ENCODE results near the gene BMP5.

Gene BMP5

DNA sequence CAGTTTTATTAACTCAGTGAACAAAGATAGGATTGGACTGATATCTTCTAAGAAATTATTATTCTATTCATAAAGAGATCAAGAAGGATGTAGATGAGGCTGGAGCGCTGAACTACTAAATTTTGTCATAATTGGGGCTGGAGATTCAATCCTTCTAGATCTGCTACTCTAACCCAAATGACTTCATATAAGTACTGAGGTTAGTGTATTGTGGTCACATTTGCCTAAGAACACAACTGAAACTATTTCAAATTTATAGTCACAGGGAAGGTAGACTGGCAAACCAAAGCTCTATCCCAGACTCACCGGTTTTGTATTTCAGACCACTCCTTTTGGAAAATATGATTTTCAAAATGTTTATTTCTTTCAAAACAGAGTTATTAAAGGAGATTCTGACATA, 96.7 kb downstream of the BMP5 start:
- H3K79me2 ChIP-seq (ENCODE audit: low read length), result no peaks in the 10 kb centered on the region
- no peaks in the 10 kb centered on the region for H3K4me1 ChIP-seq (ENCODE audit: low read length)
- H4K20me1 ChIP-seq (ENCODE audit: insufficient read depth, low read length), result no peaks in the 10 kb centered on the region
- H3K4me2 ChIP-seq (ENCODE audit: low read depth, low read length), result no peak overlapping the region
- TF ChIP-seq, protein P1, sequence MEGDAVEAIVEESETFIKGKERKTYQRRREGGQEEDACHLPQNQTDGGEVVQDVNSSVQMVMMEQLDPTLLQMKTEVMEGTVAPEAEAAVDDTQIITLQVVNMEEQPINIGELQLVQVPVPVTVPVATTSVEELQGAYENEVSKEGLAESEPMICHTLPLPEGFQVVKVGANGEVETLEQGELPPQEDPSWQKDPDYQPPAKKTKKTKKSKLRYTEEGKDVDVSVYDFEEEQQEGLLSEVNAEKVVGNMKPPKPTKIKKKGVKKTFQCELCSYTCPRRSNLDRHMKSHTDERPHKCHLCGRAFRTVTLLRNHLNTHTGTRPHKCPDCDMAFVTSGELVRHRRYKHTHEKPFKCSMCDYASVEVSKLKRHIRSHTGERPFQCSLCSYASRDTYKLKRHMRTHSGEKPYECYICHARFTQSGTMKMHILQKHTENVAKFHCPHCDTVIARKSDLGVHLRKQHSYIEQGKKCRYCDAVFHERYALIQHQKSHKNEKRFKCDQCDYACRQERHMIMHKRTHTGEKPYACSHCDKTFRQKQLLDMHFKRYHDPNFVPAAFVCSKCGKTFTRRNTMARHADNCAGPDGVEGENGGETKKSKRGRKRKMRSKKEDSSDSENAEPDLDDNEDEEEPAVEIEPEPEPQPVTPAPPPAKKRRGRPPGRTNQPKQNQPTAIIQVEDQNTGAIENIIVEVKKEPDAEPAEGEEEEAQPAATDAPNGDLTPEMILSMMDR (IDR thresholded peaks at IDR 0.05; ENCODE audit: low read length), result no peak
- TF ChIP-seq EZH2 (optimal IDR thresholded peaks at IDR 0.05; ENCODE audit: low read depth, low read length) (no peak), EZH2phosphoT487 (IDR thresholded peaks at IDR 0.05; ENCODE audit: low read length) (no peak)
- no peak overlapping the region for H3K27ac ChIP-seq (ENCODE audit: low read length)
- no peak for DNase-seq
- H3K9me2 ChIP-seq (replicated peaks; ENCODE audit: insufficient read depth, low read length), result no peaks in the 10 kb centered on the region
- no peaks in the 10 kb centered on the region for H3K9me3 ChIP-seq (replicated peaks; ENCODE audit: insufficient read depth, low read length)
- no peak overlapping the region for H3K9ac ChIP-seq (ENCODE audit: low read length)
- no peak overlapping the region for H3K4me3 ChIP-seq (ENCODE audit: low read length)
- no peaks in the 10 kb centered on the region for H3F3A ChIP-seq (ENCODE audit: insufficient read depth, low read length)
- H3K27me3 ChIP-seq (replicated peaks; ENCODE audit: insufficient read depth, low read length), result no peaks in the 10 kb centered on the region
- H2AFZ ChIP-seq (ENCODE audit: low read length), result no peak overlapping the region
- no peaks in the 10 kb centered on the region for H3K36me3 ChIP-seq (replicated peaks; ENCODE audit: insufficient read depth, low read length)

- Histone ChIP-seq H2AFZ (ENCODE audit: low read length) (no peak overlapping the region), H4K20me1 (ENCODE audit: insufficient read depth, low read length) (no peaks in the 10 kb centered on the region), H3K9me3 (replicated peaks; ENCODE audit: insufficient read depth, low read length) (no peaks in the 10 kb centered on the region), H3F3A (ENCODE audit: insufficient read depth, low read length) (no peaks in the 10 kb centered on the region), H3K27me3 (replicated peaks; ENCODE audit: insufficient read depth, low read length) (no peaks in the 10 kb centered on the region), H3K79me2 (ENCODE audit: low read length) (no peaks in the 10 kb centered on the region), H3K36me3 (replicated peaks; ENCODE audit: insufficient read depth, low read length) (no peaks in the 10 kb centered on the region), H3K9ac (ENCODE audit: low read length) (no peak overlapping the region), H3K4me1 (ENCODE audit: low read length) (no peaks in the 10 kb centered on the region), H3K4me2 (ENCODE audit: low read depth, low read length) (no peak overlapping the region), H3K4me3 (ENCODE audit: low read length) (no peak overlapping the region), H3K27ac (ENCODE audit: low read length) (no peak overlapping the region), H3K9me2 (replicated peaks; ENCODE audit: insufficient read depth, low read length) (no peaks in the 10 kb centered on the region)
- no peak for TF ChIP-seq EZH2phosphoT487 (IDR thresholded peaks at IDR 0.05; ENCODE audit: low read length)
- TF ChIP-seq, protein P1 (IDR thresholded peaks at IDR 0.05; ENCODE audit: low read length), result no peak
- TF ChIP-seq EZH2 (optimal IDR thresholded peaks at IDR 0.05; ENCODE audit: low read depth, low read length), result no peak
- DNase-seq, result no peak
Observed at GRCh38 chr6:55777469-55777868, 97.9 kb downstream of the BMP5 start.

- DNase-seq, result no peak
- no peak overlapping the region for H3K4me3 ChIP-seq (ENCODE audit: low read length)
- H4K20me1 ChIP-seq (ENCODE audit: insufficient read depth, low read length), result no peaks in the 10 kb centered on the region
Observed at GRCh38 chr6:55776113-55776512, 99.3 kb downstream of the BMP5 start.

More at GRCh38 chr6:55776113-55776512, 99.3 kb downstream of the BMP5 start:
- Histone ChIP-seq H3K9me2 (replicated peaks; ENCODE audit: insufficient read depth, low read length) (no peaks in the 10 kb centered on the region), H3K4me2 (ENCODE audit: low read depth, low read length) (no peak overlapping the region), H3K27ac (ENCODE audit: low read length) (no peak overlapping the region), H3K36me3 (replicated peaks; ENCODE audit: insufficient read depth, low read length) (no peaks in the 10 kb centered on the region), H3K27me3 (replicated peaks; ENCODE audit: insufficient read depth, low read length) (no peaks in the 10 kb centered on the region), H3K4me1 (ENCODE audit: low read length) (no peaks in the 10 kb centered on the region), H3F3A (ENCODE audit: insufficient read depth, low read length) (no peaks in the 10 kb centered on the region), H2AFZ (ENCODE audit: low read length) (no peak overlapping the region), H3K79me2 (ENCODE audit: low read length) (no peaks in the 10 kb centered on the region), H3K9ac (ENCODE audit: low read length) (no peak overlapping the region), H3K9me3 (replicated peaks; ENCODE audit: insufficient read depth, low read length) (no peaks in the 10 kb centered on the region)
- TF ChIP-seq EZH2phosphoT487 (IDR thresholded peaks at IDR 0.05; ENCODE audit: low read length) (no peak), EZH2 (optimal IDR thresholded peaks at IDR 0.05; ENCODE audit: low read depth, low read length) (no peak)
- TF ChIP-seq, protein P1 (IDR thresholded peaks at IDR 0.05; ENCODE audit: low read length), result no peak

Data from MM.1S (cell line).